ENCODE results near the gene TMEM196.

- TF ChIP-seq, protein P1, sequence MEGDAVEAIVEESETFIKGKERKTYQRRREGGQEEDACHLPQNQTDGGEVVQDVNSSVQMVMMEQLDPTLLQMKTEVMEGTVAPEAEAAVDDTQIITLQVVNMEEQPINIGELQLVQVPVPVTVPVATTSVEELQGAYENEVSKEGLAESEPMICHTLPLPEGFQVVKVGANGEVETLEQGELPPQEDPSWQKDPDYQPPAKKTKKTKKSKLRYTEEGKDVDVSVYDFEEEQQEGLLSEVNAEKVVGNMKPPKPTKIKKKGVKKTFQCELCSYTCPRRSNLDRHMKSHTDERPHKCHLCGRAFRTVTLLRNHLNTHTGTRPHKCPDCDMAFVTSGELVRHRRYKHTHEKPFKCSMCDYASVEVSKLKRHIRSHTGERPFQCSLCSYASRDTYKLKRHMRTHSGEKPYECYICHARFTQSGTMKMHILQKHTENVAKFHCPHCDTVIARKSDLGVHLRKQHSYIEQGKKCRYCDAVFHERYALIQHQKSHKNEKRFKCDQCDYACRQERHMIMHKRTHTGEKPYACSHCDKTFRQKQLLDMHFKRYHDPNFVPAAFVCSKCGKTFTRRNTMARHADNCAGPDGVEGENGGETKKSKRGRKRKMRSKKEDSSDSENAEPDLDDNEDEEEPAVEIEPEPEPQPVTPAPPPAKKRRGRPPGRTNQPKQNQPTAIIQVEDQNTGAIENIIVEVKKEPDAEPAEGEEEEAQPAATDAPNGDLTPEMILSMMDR (IDR thresholded peaks at IDR 0.05; ENCODE audit: insufficient read depth, low read length), result no peak
- TF ChIP-seq POLR2AphosphoS5 (IDR thresholded peaks at IDR 0.05; ENCODE audit: low read depth) (no peak), GABPA (IDR thresholded peaks at IDR 0.05; ENCODE audit: low read depth) (no peak), SPI1 (IDR thresholded peaks at IDR 0.05; ENCODE audit: borderline replicate concordance, low read depth) (no peak)
- TF ChIP-seq, protein P2, sequence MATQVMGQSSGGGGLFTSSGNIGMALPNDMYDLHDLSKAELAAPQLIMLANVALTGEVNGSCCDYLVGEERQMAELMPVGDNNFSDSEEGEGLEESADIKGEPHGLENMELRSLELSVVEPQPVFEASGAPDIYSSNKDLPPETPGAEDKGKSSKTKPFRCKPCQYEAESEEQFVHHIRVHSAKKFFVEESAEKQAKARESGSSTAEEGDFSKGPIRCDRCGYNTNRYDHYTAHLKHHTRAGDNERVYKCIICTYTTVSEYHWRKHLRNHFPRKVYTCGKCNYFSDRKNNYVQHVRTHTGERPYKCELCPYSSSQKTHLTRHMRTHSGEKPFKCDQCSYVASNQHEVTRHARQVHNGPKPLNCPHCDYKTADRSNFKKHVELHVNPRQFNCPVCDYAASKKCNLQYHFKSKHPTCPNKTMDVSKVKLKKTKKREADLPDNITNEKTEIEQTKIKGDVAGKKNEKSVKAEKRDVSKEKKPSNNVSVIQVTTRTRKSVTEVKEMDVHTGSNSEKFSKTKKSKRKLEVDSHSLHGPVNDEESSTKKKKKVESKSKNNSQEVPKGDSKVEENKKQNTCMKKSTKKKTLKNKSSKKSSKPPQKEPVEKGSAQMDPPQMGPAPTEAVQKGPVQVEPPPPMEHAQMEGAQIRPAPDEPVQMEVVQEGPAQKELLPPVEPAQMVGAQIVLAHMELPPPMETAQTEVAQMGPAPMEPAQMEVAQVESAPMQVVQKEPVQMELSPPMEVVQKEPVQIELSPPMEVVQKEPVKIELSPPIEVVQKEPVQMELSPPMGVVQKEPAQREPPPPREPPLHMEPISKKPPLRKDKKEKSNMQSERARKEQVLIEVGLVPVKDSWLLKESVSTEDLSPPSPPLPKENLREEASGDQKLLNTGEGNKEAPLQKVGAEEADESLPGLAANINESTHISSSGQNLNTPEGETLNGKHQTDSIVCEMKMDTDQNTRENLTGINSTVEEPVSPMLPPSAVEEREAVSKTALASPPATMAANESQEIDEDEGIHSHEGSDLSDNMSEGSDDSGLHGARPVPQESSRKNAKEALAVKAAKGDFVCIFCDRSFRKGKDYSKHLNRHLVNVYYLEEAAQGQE (IDR thresholded peaks at IDR 0.05; ENCODE audit: insufficient replicate concordance, low read depth), result no peak
Observed at GRCh38 chr7:19744075-19744474, 29.3 kb downstream of the TMEM196 start.
